Transverse colon (tissue), 4 donors: ENCODE data around the gene SPATA31E1.

Experiments used
- EP300 ChIP-seq: sonication (generic); formaldehyde crosslinking; IDR thresholded peaks from one replicate; pipeline ENCODE4 v1.6.1; 2017; ENCODE audit warnings: antibody characterized with exemption, low read depth
- POLR2A ChIP-seq: fragments of 450-650 bp; IDR thresholded peaks from one replicate; pipeline ENCODE4 v1.6.1; 2016; ENCODE audit warnings: antibody characterized with exemption, mild to moderate bottlenecking, moderate library complexity
- POLR2AphosphoS5 ChIP-seq, 3 donors: sonication (generic); formaldehyde crosslinking; IDR thresholded peaks; one replicate each; pipeline ENCODE4 v1.6.1; 2016; ENCODE audit warnings: antibody characterized with exemption in 3 of 3
- TF ChIP-seq, protein P1 (sequence below), 5 experiments: fragments of 200-600 bp in 3 of 5; fragments of 450-650 bp in 2 of 5; sonication (generic) in 3 of 5; IDR thresholded peaks; 1 replicate in 2 of 5; 2 replicates in 3 of 5; pipeline ENCODE4 v1.5.1; 2016 to 2017; ENCODE audit warnings: antibody characterized with exemption in 5 of 5, inconsistent platforms in 3 of 5, mild to moderate bottlenecking in 2 of 5, moderate library complexity in 1 of 5

- TF ChIP-seq, protein P1, sequence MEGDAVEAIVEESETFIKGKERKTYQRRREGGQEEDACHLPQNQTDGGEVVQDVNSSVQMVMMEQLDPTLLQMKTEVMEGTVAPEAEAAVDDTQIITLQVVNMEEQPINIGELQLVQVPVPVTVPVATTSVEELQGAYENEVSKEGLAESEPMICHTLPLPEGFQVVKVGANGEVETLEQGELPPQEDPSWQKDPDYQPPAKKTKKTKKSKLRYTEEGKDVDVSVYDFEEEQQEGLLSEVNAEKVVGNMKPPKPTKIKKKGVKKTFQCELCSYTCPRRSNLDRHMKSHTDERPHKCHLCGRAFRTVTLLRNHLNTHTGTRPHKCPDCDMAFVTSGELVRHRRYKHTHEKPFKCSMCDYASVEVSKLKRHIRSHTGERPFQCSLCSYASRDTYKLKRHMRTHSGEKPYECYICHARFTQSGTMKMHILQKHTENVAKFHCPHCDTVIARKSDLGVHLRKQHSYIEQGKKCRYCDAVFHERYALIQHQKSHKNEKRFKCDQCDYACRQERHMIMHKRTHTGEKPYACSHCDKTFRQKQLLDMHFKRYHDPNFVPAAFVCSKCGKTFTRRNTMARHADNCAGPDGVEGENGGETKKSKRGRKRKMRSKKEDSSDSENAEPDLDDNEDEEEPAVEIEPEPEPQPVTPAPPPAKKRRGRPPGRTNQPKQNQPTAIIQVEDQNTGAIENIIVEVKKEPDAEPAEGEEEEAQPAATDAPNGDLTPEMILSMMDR (IDR thresholded peaks at IDR 0.05) = no peak
- TF ChIP-seq POLR2AphosphoS5 (IDR thresholded peaks at IDR 0.05) (no peak), POLR2A (no peak), EP300 (no peak)
Measured at GRCh38 chr9:87836536-87836935, 46.1 kb upstream of the SPATA31E1 start.
